ENCODE results near the gene HIP1. TPM values are rescaled to one million over a fixed set of nuclear protein-coding genes. Genes with fewer than 3 reads are reported as not detected.

The HIP1 gene
- polyA plus RNA-seq, 3 donors = 4.3 to 14.8 (median 5.3) TPM

- H3K9me3 Mint-ChIP-seq = peaks cover 0 to 2% (median 0%) of the 10 kb centered on the region in 7 donors
- 100% methylated on average over 1 of the region's 4 CpGs for WGBS (ENCODE audit: insufficient coverage)
- Histone ChIP-seq H2AFZ (ENCODE audit: insufficient read depth, low read depth, low read length, poor library complexity, severe bottlenecking) (no peak overlapping the region), H3K4me2 (replicated peaks; ENCODE audit: extremely low read depth, low read length, poor library complexity, severe bottlenecking) (no peak overlapping the region), H4K20me1 (ENCODE audit: insufficient read depth, low read length) (no peaks in the 10 kb centered on the region), H3K27me3 (ENCODE audit: control insufficient read depth in 2 of 2, insufficient read depth in 2 of 2, low read length in 2 of 2) (no peaks in the 10 kb centered on the region), H3K36me3 (replicated peaks in 1 of 2; ENCODE audit: control insufficient read depth in 1 of 2, insufficient read depth in 2 of 2, low read length in 2 of 2) (peaks cover 38 to 55% of the 10 kb centered on the region in 2 donors), H3K4me3 (replicated peaks in 1 of 3; ENCODE audit: low read depth in 2 of 3, low read length in 3 of 3) (no peak overlapping the region), H3K9me3 (replicated peaks in 1 of 2; ENCODE audit: control insufficient read depth in 1 of 2, insufficient read depth in 1 of 2, low read length in 2 of 2) (no peaks in the 10 kb centered on the region), H3K27ac (ENCODE audit: low read depth in 1 of 2, low read length in 2 of 2) (peak overlapping the region in 1 of 2 donors; percentile 89), H3K79me2 (ENCODE audit: insufficient read depth, low read length) (no peaks in the 10 kb centered on the region), H3K4me1 (ENCODE audit: control insufficient read depth in 1 of 2, insufficient read depth in 2 of 2, low read length in 2 of 2) (peaks cover 13 to 14% of the 10 kb centered on the region in 2 donors), H3K9ac (ENCODE audit: insufficient read depth, low read length, poor library complexity, severe bottlenecking) (no peak overlapping the region)
- no peak overlapping the region for H3K4me3 Mint-ChIP-seq
- peaks cover 40 to 59% of the 10 kb centered on the region in 2 donors for H3K36me3 Mint-ChIP-seq
- no peak for TF ChIP-seq CTCF (IDR thresholded peaks at IDR 0.05)
- H3K4me1 Mint-ChIP-seq = peaks cover 18% of the 10 kb centered on the region
- peaks cover 0 to 3% (median 0%) of the 10 kb centered on the region in 3 donors for H3K27me3 Mint-ChIP-seq (ENCODE audit: low read depth in 3 of 3)
- DNase-seq = no peak
- H3K27ac Mint-ChIP-seq = peak overlapping the region in 5 of 7 donors; percentile 11 to 95 (median 40)
- intact Hi-C loops (cut with micrococcal nuclease) = no loop called here
These were observed 202.2 kb downstream of the HIP1 start for GRCh38 chr7:75536491-75536890.

GRCh38 chr7:75534727-75535307 lies 203.9 kb downstream of the HIP1 start:
- no peaks in the 10 kb centered on the region for H4K20me1 ChIP-seq (ENCODE audit: insufficient read depth, low read length)
- H3K4me3 Mint-ChIP-seq = no peak overlapping the region
- H3K27ac Mint-ChIP-seq = peak overlapping the region; percentile 84 to 96 (median 94)
- intact Hi-C loops (cut with micrococcal nuclease) = loop anchor here in 1 of 2 donors (5.0 kb wide), 1 partner anchor 87 kb away; no protein-coding TSS in a partner anchor
- no peaks in the 10 kb centered on the region for H3K9me3 Mint-ChIP-seq
- peaks cover 18% of the 10 kb centered on the region for H3K4me1 Mint-ChIP-seq
- peak overlapping the region; percentile 83 to 89 for H3K27ac ChIP-seq (ENCODE audit: low read depth in 1 of 2, low read length in 2 of 2)
- H3K36me3 Mint-ChIP-seq = peaks cover 33 to 43% of the 10 kb centered on the region in 2 donors
- H3K9ac ChIP-seq (ENCODE audit: insufficient read depth, low read length, poor library complexity, severe bottlenecking) = peak overlapping the region; percentile 34
- H3K27me3 ChIP-seq (ENCODE audit: control insufficient read depth in 2 of 2, insufficient read depth in 2 of 2, low read length in 2 of 2) = no peaks in the 10 kb centered on the region
- WGBS (ENCODE audit: insufficient coverage) = 36% methylated on average over 2 of the region's 8 CpGs
- peak; percentile 73 to 89 (median 84) for DNase-seq
- no peak for TF ChIP-seq CTCF (IDR thresholded peaks at IDR 0.05)
- peaks cover 31 to 38% of the 10 kb centered on the region in 2 donors for H3K36me3 ChIP-seq (replicated peaks in 1 of 2; ENCODE audit: control insufficient read depth in 1 of 2, insufficient read depth in 2 of 2, low read length in 2 of 2)
- H3K4me2 ChIP-seq (replicated peaks; ENCODE audit: extremely low read depth, low read length, poor library complexity, severe bottlenecking) = peak overlapping the region; percentile 50
- peak overlapping the region in 1 of 3 experiments; percentile 1 for H3K4me3 ChIP-seq (replicated peaks in 1 of 3; ENCODE audit: low read depth in 2 of 3, low read length in 3 of 3)
- peak overlapping the region; percentile 74 for H2AFZ ChIP-seq (ENCODE audit: insufficient read depth, low read depth, low read length, poor library complexity, severe bottlenecking)
- H3K27me3 Mint-ChIP-seq (ENCODE audit: low read depth in 3 of 3) = peaks cover 0 to 3% (median 0%) of the 10 kb centered on the region in 3 donors
- no peaks in the 10 kb centered on the region for H3K79me2 ChIP-seq (ENCODE audit: insufficient read depth, low read length)
- H3K4me1 ChIP-seq (ENCODE audit: control insufficient read depth in 1 of 2, insufficient read depth in 2 of 2, low read length in 2 of 2) = peaks cover 13 to 14% of the 10 kb centered on the region in 2 donors
- no peaks in the 10 kb centered on the region for H3K9me3 ChIP-seq (replicated peaks in 1 of 2; ENCODE audit: control insufficient read depth in 1 of 2, insufficient read depth in 1 of 2, low read length in 2 of 2)
